Endothelial cell of umbilical vein (primary cell): ENCODE measurements around the gene SLC22A7.

Experiments
- EZH2 ChIP-seq: IDR thresholded peaks from 2 replicates; pipeline ENCODE4 v1.6.1; 2012; ENCODE audit warnings: borderline replicate concordance, low read depth, mild to moderate bottlenecking, moderate library complexity, low read length, inconsistent platforms; ENCODE audit not compliant: severe bottlenecking
- FOS ChIP-seq: IDR thresholded peaks from 2 replicates; pipeline ENCODE4 v1.6.1; 2011; ENCODE audit warnings: mild to moderate bottlenecking, low read length, moderate library complexity, borderline replicate concordance; ENCODE audit not compliant: insufficient read depth
- GATA2 ChIP-seq: IDR thresholded peaks from 2 replicates; pipeline ENCODE4 v1.7.0; 2011; ENCODE audit warnings: low read depth, mild to moderate bottlenecking, moderate library complexity, mixed read lengths, low read length; ENCODE audit not compliant: insufficient read length, insufficient read depth
- JUN ChIP-seq: IDR thresholded peaks from 2 replicates; pipeline ENCODE4 v1.6.1; 2011; ENCODE audit warnings: borderline replicate concordance, low read depth; ENCODE audit not compliant: insufficient read length, insufficient read depth
- MAX ChIP-seq: IDR thresholded peaks from 2 replicates; pipeline ENCODE4 v1.6.1; 2011; ENCODE audit not compliant: insufficient read depth, insufficient read length
- POLR2A ChIP-seq: IDR thresholded peaks from 2 replicates; pipeline ENCODE4 v1.6.1; 2012; ENCODE audit warnings: low read depth, mild to moderate bottlenecking, control low read depth, low read length
- POLR2AphosphoS5 ChIP-seq: IDR thresholded peaks from 2 replicates; pipeline ENCODE4 v1.6.1; 2012; ENCODE audit warnings: low read depth, mild to moderate bottlenecking, control low read depth, low read length, moderate library complexity; ENCODE audit not compliant: insufficient read depth
- TF ChIP-seq, protein P1 (sequence below), 2 donors: IDR thresholded peaks; 1 replicate in 1 of 2; 2 replicates in 1 of 2; pipeline ENCODE4 v1.5.1; 2011; ENCODE audit warnings: low read length in 2 of 2, mild to moderate bottlenecking in 2 of 2, moderate library complexity in 2 of 2, control low read depth in 1 of 2, inconsistent platforms in 1 of 2, low read depth in 1 of 2; ENCODE audit not compliant: insufficient read depth in 1 of 2; ENCODE audit errors: extremely low read depth in 1 of 2

DNA sequence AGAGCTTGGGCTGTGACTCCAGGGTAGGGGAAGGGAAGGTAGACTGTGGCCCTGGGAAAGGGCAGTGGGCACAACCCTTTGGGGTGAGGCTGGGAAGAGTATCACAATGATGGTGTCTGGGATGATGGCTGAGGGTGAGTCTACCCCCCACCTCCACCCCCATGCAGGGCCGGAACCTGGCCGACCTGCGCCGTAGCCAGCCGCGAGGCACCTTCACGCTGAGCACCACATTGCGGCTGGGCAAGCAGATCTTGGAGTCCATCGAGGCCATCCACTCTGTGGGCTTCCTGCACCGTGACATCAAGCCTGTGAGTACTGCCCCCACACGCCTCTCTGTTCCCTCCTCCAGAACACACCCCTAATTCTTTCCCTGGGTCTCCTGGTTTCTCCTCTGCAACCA is 44.7 kb upstream of the SLC22A7 start:
- TF ChIP-seq, protein P1, sequence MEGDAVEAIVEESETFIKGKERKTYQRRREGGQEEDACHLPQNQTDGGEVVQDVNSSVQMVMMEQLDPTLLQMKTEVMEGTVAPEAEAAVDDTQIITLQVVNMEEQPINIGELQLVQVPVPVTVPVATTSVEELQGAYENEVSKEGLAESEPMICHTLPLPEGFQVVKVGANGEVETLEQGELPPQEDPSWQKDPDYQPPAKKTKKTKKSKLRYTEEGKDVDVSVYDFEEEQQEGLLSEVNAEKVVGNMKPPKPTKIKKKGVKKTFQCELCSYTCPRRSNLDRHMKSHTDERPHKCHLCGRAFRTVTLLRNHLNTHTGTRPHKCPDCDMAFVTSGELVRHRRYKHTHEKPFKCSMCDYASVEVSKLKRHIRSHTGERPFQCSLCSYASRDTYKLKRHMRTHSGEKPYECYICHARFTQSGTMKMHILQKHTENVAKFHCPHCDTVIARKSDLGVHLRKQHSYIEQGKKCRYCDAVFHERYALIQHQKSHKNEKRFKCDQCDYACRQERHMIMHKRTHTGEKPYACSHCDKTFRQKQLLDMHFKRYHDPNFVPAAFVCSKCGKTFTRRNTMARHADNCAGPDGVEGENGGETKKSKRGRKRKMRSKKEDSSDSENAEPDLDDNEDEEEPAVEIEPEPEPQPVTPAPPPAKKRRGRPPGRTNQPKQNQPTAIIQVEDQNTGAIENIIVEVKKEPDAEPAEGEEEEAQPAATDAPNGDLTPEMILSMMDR (IDR thresholded peaks at IDR 0.05; ENCODE audit: extremely low read depth in 1 of 2, insufficient read depth in 1 of 2, low read depth in 1 of 2, low read length in 2 of 2), result no peak
- no peak for TF ChIP-seq POLR2AphosphoS5
- TF ChIP-seq POLR2A, result no peak
- no peak for TF ChIP-seq EZH2
- no peak for TF ChIP-seq MAX
- TF ChIP-seq JUN, result no peak
- no peak for TF ChIP-seq FOS
- TF ChIP-seq GATA2, result no peak
